IMR-90 (cell line): Measurements from ENCODE around the gene AANAT. TPM values are rescaled to one million over a fixed set of nuclear protein-coding genes. Genes with fewer than 3 reads are reported as not detected.

ENCODE experiments used
- ATAC-seq: fragments of 200-7000 bp; cut with Tn5 transposase; 2 replicates; pipeline ENCODE4 v1.9.1; 2020; ENCODE audit warnings: low read depth, mild to moderate bottlenecking, moderate library complexity
- BruUV-seq: library from RNA; stranded (reverse); fragments of 400-500 nt; replicated peaks from 2 replicates; lab custom pipeline; 2021; lab: Mats Ljungman, UMichigan
- CTCF ChIA-PET: fragments of 300-600 bp; formaldehyde crosslinking; extraction: SDS; loops from one replicate; lab custom pipeline; 2021; ENCODE audit warnings: antibody characterized with exemption; lab: Yijun Ruan, JAX
- POLR2A ChIA-PET: fragments of 300-600 bp; sonication (Branson Sonifier 250); formaldehyde crosslinking; loops from one replicate; lab custom pipeline; 2022; ENCODE audit warnings: antibody characterized with exemption; ENCODE audit not compliant: unreplicated experiment; lab: Charles Lee
- DNase-seq: peaks from one replicate; pipeline ENCODE4 v3.0.0; 2013
- H2AFZ ChIP-seq: replicated peaks from 2 replicates; pipeline ENCODE3; 2013; ENCODE audit warnings: low read length, mild to moderate bottlenecking; ENCODE audit not compliant: poor library complexity
- H2AK5ac ChIP-seq: 2 replicates; pipeline ENCODE4 v1.6.1; 2013; ENCODE audit warnings: low read depth, low read length, inconsistent platforms
- H2AK9ac ChIP-seq: replicated peaks from 2 replicates; pipeline ENCODE3; 2013; ENCODE audit warnings: mild to moderate bottlenecking, low read depth, low read length, moderate library complexity; ENCODE audit not compliant: poor library complexity
- H2BK120ac ChIP-seq: 2 replicates; pipeline ENCODE4 v1.6.1; 2013; ENCODE audit warnings: low read depth, low read length, inconsistent platforms
- H2BK15ac ChIP-seq: 3 replicates; pipeline ENCODE4 v1.6.1; 2013; ENCODE audit warnings: low read depth, low read length, inconsistent platforms
- H2BK20ac ChIP-seq: 2 replicates; pipeline ENCODE4 v1.6.1; 2013; ENCODE audit warnings: low read depth, mild to moderate bottlenecking, inconsistent platforms, low read length, moderate library complexity
- H2BK5ac ChIP-seq: 2 replicates; pipeline ENCODE4 v1.6.1; 2013; ENCODE audit warnings: mild to moderate bottlenecking, low read depth, low read length, inconsistent platforms; ENCODE audit not compliant: poor library complexity, severe bottlenecking
- H3K14ac ChIP-seq: replicated peaks from 2 replicates; pipeline ENCODE4 v1.6.1; 2013; ENCODE audit warnings: low read depth, low read length, inconsistent platforms
- H3K18ac ChIP-seq: 2 replicates; pipeline ENCODE4 v1.6.1; 2013; ENCODE audit warnings: low read depth, low read length, control low read depth
- H3K23ac ChIP-seq: 2 replicates; pipeline ENCODE4 v1.6.1; 2013; ENCODE audit warnings: low read depth, low read length, inconsistent platforms
- H3K27ac ChIP-seq: 2 replicates; pipeline ENCODE4 v1.5.1; 2013; ENCODE audit warnings: mild to moderate bottlenecking, control low read depth, low read length; ENCODE audit not compliant: insufficient read depth
- H3K27me3 ChIP-seq: 2 replicates; pipeline ENCODE4 v1.6.1; 2013; ENCODE audit warnings: low read length; ENCODE audit not compliant: control insufficient read depth, insufficient read depth
- H3K36me3 ChIP-seq: 2 replicates; pipeline ENCODE4 v1.6.1; 2013; ENCODE audit warnings: low read length, mixed read lengths; ENCODE audit not compliant: control insufficient read depth, insufficient read depth
- H3K4ac ChIP-seq: 2 replicates; pipeline ENCODE4 v1.6.1; 2013; ENCODE audit warnings: low read depth, low read length, inconsistent platforms
- H3K4me1 ChIP-seq: 2 replicates; pipeline ENCODE4 v1.6.1; 2013; ENCODE audit warnings: low read length, mixed read lengths; ENCODE audit not compliant: control insufficient read depth, insufficient read depth
- H3K4me2 ChIP-seq: 2 replicates; pipeline ENCODE4 v1.6.1; 2013; ENCODE audit warnings: low read depth, mild to moderate bottlenecking, control low read depth, low read length, moderate library complexity
- H3K4me3 ChIP-seq: 2 replicates; pipeline ENCODE4 v1.5.1; 2013; ENCODE audit warnings: low read depth, mild to moderate bottlenecking, control low read depth, low read length, moderate library complexity; ENCODE audit not compliant: insufficient read depth
- H3K56ac ChIP-seq: 2 replicates; pipeline ENCODE4 v1.6.1; 2013; ENCODE audit warnings: low read length, inconsistent platforms; ENCODE audit not compliant: insufficient read depth; ENCODE audit errors: extremely low read depth
- H3K79me1 ChIP-seq, 2 experiments: 2 replicates each; pipeline ENCODE4 v1.6.1; 2013; ENCODE audit warnings: low read length in 2 of 2, inconsistent platforms in 1 of 2, low read depth in 1 of 2
- H3K9ac ChIP-seq: 2 replicates; pipeline ENCODE4 v1.6.1; 2013; ENCODE audit warnings: low read depth, low read length, control low read depth
- H3K9me1 ChIP-seq: 2 replicates; pipeline ENCODE4 v1.6.1; 2013; ENCODE audit warnings: low read length, inconsistent platforms; ENCODE audit not compliant: insufficient read depth
- H3K9me3 ChIP-seq: 2 replicates; pipeline ENCODE4 v1.6.1; 2013; ENCODE audit warnings: low read length; ENCODE audit not compliant: control insufficient read depth, insufficient read depth
- H4K20me1 ChIP-seq: 2 replicates; pipeline ENCODE4 v1.6.1; 2013; ENCODE audit warnings: low read length, inconsistent platforms; ENCODE audit not compliant: insufficient read depth
- H4K5ac ChIP-seq: 2 replicates; pipeline ENCODE4 v1.6.1; 2013; ENCODE audit warnings: mild to moderate bottlenecking, low read depth, low read length, control low read depth
- H4K8ac ChIP-seq, 2 experiments: 2 replicates each; pipeline ENCODE4 v1.6.1; 2013; ENCODE audit warnings: low read depth in 2 of 2, low read length in 2 of 2, control low read depth in 1 of 2, inconsistent platforms in 1 of 2
- H4K91ac ChIP-seq: 2 replicates; pipeline ENCODE4 v1.6.1; 2013; ENCODE audit warnings: low read depth, low read length, inconsistent platforms; ENCODE audit not compliant: insufficient read depth
- MXI1 ChIP-seq: IDR thresholded peaks from 2 replicates; pipeline ENCODE4 v1.6.1; 2012; ENCODE audit warnings: low read depth, mild to moderate bottlenecking, low read length, moderate library complexity, borderline replicate concordance
- NFE2L2 ChIP-seq: fragments of 150-350 bp; IDR thresholded peaks from 2 replicates; pipeline ENCODE4 v1.6.1; 2016; ENCODE audit warnings: low read depth, mild to moderate bottlenecking, low read length
- WGBS, 2 experiments: methylation state at CpG; one replicate each; pipeline versions ENCODE4 v1.1.5 to v1.1.7; 2013; ENCODE audit warnings: missing lambda C conversion rate in 2 of 2; ENCODE audit not compliant: insufficient read length in 1 of 2; ENCODE audit errors: extremely low coverage in 2 of 2; 5-methylcytosine and 5-hydroxymethylcytosine counted together
- dilution Hi-C: fragments of 300-500 bp; cut with HindIII; formaldehyde crosslinking; loops from one replicate; pipeline ENCODE4 v1.14.3; 2018; ENCODE audit warnings: low sequenced_read_pairs; ENCODE audit not compliant: unreplicated experiment
- in situ Hi-C: fragments of 300-500 bp; cut with MboI; formaldehyde crosslinking; loops from 3 replicates; pipeline ENCODE4 v1.14.3; 2019; ENCODE audit warnings: low sequenced_read_pairs, inconsistent platforms, mixed read lengths
- intact Hi-C: fragments of 100-400 bp; cut with micrococcal nuclease; formaldehyde crosslinking; loops from 2 replicates; pipeline ENCODE4 v1.10.0; 2022
- polyA plus RNA-seq, 3 experiments: library from polyadenylated mRNA; depleted of rRNA; stranded (reverse); fragments of >200 nt; gene quantifications; 2 replicates each; pipeline ENCODE4 v1.2.3, GENCODE V29; 2012; ENCODE audit warnings: low replicate concordance in 1 of 3
- total RNA-seq: library from RNA; depleted of rRNA; stranded (reverse); fragments of >200 nt; gene quantifications from 2 replicates; pipeline ENCODE4 v1.2.3, GENCODE V29; 2012

The AANAT gene
- total and polyA plus RNA-seq, 2 of the 4 experiments (the other 2 are of a cell fraction): 0.21 TPM; not detected in 1

GRCh38 chr17:76444518-76445311 lies 22.7 kb upstream of the AANAT start:
- peak overlapping the region; percentile 12 for H3K4me2 ChIP-seq
- H3K9ac ChIP-seq: no peak overlapping the region
- DNase-seq (peak; percentile 55), ATAC-seq (peak; percentile 7; the same call in 1 of the 2 replicates)
- BruUV-seq: no TSS peak
- peak overlapping the region; percentile 72 for H4K91ac ChIP-seq
- intact Hi-C loops: no loop called here
- no CpG with 5 or more reads among the region's 9 CpGs for WGBS, 2 experiments
- H3K18ac ChIP-seq: peak overlapping the region; percentile 58; the same call in 1 of the 2 replicates
- H3K4ac ChIP-seq: peak overlapping the region; percentile 63
- H3K79me1 ChIP-seq: peaks cover 38 to 95% of the 10 kb centered on the region in 2 experiments
- H2AFZ ChIP-seq: no peak overlapping the region
- H3K36me3 ChIP-seq: no peaks in the 10 kb centered on the region
- CTCF ChIA-PET: interaction anchor here (2.4 kb wide), 1 partner anchor 47 kb away, joined by 8 read pairs; no protein-coding TSS in a partner anchor
- peak overlapping the region; percentile 80 for H2AK5ac ChIP-seq
- H4K8ac ChIP-seq: peak overlapping the region in 1 of 2 experiments; percentile 22; a peak in 1 of 4 replicates
- no peak overlapping the region for H3K56ac ChIP-seq
- no peaks in the 10 kb centered on the region for H3K27me3 ChIP-seq
- peaks cover 45% of the 10 kb centered on the region for H3K4me1 ChIP-seq
- dilution Hi-C loops: no loop called here
- no peak overlapping the region for H2AK9ac ChIP-seq
- peaks cover 54% of the 10 kb centered on the region for H3K9me1 ChIP-seq
- H2BK20ac ChIP-seq: peak overlapping the region; percentile 52; the same call in 1 of the 2 replicates
- H4K5ac ChIP-seq: peak overlapping the region; percentile 28; the same call in 1 of the 2 replicates
- H2BK15ac ChIP-seq: peak overlapping the region; percentile 16; the same call in 2 of the 3 replicates
- peaks cover 86% of the 10 kb centered on the region for H4K20me1 ChIP-seq
- peak overlapping the region; percentile 20; the same call in 1 of the 2 replicates for H3K23ac ChIP-seq
- peak overlapping the region; percentile 9; the same call in 1 of the 2 replicates for H3K27ac ChIP-seq
- peak overlapping the region; percentile 86 for H3K14ac ChIP-seq
- peak overlapping the region; percentile 44 for H2BK120ac ChIP-seq
- in situ Hi-C loops: no loop called here
- H2BK5ac ChIP-seq: peak overlapping the region; percentile 74
- H3K4me3 ChIP-seq: no peak overlapping the region
- TF ChIP-seq MXI1: no peak
- TF ChIP-seq NFE2L2: peak; percentile 55
- POLR2A ChIA-PET: no interaction called here
- no peaks in the 10 kb centered on the region for H3K9me3 ChIP-seq
